ENCODE results near the gene GPR68.

DNA sequence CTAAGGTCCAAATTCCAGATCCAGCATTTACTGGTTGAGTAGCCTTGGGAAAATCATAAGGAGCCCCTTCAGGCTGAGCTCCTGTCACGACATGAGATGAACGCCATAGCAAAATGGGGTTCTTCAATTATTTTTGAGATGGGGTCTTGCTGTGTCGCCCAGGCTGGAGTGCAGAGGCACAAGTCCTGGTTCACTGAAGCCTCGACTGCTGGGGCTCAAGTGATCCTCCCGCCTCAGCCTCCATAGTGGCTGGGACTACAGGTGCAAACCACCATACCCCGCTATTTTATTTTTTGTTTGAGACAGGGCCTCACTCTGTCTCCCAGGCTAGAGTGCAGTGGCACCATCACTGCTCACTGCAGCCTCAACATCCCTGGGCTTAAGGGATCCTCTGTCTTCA, 25.7 kb upstream of the GPR68 start:
- TF ChIP-seq, protein P1, sequence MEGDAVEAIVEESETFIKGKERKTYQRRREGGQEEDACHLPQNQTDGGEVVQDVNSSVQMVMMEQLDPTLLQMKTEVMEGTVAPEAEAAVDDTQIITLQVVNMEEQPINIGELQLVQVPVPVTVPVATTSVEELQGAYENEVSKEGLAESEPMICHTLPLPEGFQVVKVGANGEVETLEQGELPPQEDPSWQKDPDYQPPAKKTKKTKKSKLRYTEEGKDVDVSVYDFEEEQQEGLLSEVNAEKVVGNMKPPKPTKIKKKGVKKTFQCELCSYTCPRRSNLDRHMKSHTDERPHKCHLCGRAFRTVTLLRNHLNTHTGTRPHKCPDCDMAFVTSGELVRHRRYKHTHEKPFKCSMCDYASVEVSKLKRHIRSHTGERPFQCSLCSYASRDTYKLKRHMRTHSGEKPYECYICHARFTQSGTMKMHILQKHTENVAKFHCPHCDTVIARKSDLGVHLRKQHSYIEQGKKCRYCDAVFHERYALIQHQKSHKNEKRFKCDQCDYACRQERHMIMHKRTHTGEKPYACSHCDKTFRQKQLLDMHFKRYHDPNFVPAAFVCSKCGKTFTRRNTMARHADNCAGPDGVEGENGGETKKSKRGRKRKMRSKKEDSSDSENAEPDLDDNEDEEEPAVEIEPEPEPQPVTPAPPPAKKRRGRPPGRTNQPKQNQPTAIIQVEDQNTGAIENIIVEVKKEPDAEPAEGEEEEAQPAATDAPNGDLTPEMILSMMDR (IDR thresholded peaks at IDR 0.05), result no peak
- TF ChIP-seq EZH2 (IDR thresholded peaks at IDR 0.05; ENCODE audit: borderline replicate concordance, insufficient read depth, low read depth, low read length, poor library complexity, severe bottlenecking), result no peak
